Activated CD8-positive, alpha-beta memory T cell treated with anti-CD3 and anti-CD28 coated beads for 1 hour (primary cell): ENCODE measurements around the gene DNM3.

ENCODE experiments used
- DNase-seq, 2 donors: peaks; one replicate each; pipeline ENCODE4 v3.0.0-alpha.2; 2020; ENCODE audit warnings: low read depth in 1 of 2; ENCODE audit errors: extremely low read depth in 1 of 2

The DNM3 gene

GRCh38 chr1:172215006-172215405 lies 373.7 kb downstream of the DNM3 start:
- DNase-seq, result no peak

GRCh38 chr1:172219966-172220365 lies 378.7 kb downstream of the DNM3 start:
- DNase-seq, result no peak

DNA sequence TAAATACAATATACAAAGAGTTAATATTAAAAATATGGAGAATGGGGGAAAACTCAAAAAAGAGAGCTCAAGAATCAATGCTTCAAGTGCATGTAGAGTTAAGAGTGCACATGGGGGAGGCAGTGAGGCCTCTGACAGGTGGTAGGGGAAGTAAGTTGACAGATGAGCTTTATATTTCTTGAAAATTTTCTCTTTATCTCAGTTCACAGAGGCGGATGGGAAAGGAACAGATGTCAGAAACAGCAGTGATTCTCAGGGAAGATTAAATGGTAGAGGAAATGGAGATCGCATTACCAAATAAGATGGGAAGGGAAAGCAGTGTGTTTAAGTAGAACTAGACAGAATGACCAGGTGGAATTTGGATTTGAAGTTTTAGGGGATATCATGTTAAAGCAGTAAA lies 379.1 kb downstream of the DNM3 start:
- DNase-seq, result no peak

GRCh38 chr1:172221436-172221835 lies 380.1 kb downstream of the DNM3 start:
- no peak for DNase-seq

GRCh38 chr1:172224871-172225270 lies 383.6 kb downstream of the DNM3 start:
- no peak for DNase-seq

DNA sequence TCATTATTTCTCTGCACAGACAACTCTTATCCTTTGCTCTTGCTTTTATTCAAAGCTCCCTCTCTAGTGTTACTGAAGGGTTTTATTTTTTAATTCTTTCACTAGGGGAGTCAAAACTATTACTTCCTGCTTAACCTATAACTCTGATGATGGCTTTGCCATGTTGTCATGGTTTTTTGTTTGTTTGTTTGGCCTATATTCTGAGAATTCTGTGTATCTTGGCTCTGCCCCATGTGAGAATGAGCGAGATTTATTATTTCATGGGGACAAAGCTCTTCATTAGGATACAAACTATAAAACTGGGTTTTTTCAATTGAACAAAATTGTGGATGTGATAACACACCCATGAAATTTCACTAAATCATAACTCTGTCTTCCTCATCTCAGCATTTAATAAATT lies 388.6 kb downstream of the DNM3 start:
- DNase-seq, result no peak

GRCh38 chr1:172230526-172230925 lies 389.2 kb downstream of the DNM3 start:
- no peak for DNase-seq

GRCh38 chr1:172236958-172237357 lies 395.7 kb downstream of the DNM3 start:
- DNase-seq, result no peak

GRCh38 chr1:172238158-172238557 lies 396.9 kb downstream of the DNM3 start:
- DNase-seq, result no peak

DNA sequence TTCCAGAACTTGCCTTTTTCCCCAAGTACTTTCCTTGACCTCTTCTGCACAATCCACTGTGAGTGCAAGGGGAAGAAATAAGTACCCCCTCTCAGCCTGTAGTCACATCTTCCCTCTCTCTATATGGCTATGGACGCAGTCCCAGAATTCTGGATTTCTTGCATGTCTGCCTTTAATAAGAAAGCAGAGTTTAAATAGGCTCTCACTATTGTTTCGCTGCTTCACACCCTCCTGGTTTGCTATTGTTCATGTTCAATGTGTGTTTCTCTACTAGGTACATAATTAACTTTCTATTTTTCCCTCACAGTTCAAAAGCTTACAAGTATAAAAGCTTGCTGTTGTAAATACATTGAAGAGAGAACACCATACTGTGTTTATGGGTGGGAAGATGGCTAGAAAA lies 397.7 kb downstream of the DNM3 start:
- DNase-seq, result no peak

GRCh38 chr1:172239901-172240300 lies 398.6 kb downstream of the DNM3 start:
- no peak for DNase-seq

- DNase-seq, result no peak
Observed at GRCh38 chr1:172241540-172241939, 400.2 kb downstream of the DNM3 start.

DNA sequence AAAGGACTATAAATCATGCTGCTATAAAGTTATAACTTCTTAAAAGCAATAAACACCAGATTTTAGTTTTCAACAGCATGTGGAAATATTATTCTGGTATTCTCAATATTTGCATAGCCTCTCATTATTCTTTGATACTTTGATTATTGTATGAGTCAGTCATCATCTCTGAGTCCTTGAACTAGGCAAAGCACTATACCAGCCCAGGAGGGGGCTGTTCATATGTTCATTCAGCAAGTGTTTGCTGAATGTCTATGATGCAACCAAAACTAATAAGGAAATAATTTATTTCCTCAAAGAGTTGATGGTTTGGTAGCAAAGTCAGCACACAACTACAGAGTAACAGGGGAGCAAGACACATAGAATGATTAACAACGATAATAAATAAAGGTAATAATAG lies 403.6 kb downstream of the DNM3 start:
- DNase-seq, result no peak

DNA sequence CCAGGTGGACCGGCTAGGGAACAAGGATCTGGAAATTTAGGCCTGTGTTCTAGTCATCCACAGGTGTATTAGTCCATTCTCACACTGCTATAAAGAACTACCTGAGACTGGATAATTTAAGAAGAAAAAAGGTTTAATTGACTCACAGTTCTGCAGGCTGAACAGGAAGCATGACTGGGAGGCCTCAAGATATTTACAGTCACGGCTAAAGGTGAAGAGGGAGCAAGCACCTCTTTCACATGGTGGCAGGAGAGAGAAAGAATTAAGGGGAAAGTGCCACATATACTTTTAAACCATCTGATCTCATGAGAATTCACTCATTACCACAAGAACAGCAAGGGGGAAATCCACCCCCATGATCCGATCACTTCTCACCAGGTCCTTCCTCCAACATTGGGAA lies 404.5 kb downstream of the DNM3 start:
- DNase-seq, result no peak

GRCh38 chr1:172246521-172247390 lies 405.5 kb downstream of the DNM3 start:
- DNase-seq, result no peak

DNA sequence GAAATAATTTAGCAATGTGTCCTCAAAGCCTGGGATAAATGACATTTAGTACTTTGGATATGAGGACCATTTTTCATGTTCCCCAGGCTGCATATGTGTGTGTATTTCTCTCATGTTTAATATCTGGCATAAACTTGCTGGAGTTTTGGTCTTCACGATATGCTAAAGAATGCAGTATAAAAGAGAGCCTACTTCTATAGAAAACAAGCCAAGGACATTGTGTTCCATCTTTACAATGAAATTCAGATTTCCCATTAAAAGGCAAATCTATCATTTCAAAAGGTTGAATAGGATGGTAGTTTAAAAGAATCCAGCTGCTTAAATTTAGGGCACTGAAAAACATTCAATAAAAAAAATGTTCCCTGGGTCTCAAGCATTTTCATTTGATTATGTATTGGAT lies 410.2 kb downstream of the DNM3 start:
- no peak for DNase-seq

DNA sequence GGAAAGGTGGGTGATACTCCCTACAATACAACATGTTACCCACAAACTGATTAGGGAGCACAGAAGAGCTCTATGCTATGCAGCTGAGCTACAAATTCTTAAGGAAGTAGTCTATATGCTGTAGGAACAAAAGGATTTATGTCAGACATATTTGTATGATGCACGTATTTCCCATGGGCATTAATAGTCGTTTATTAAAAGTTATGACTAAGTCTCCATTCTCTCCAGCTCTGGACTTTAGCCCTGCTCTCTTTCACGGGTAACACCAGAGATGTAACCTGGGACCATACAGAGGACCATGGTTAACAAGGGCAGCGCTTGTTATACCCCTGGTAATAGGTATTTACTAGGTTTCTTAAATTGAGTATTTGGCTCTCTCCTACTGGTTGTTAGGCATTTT lies 411.0 kb downstream of the DNM3 start:
- no peak for DNase-seq

DNA sequence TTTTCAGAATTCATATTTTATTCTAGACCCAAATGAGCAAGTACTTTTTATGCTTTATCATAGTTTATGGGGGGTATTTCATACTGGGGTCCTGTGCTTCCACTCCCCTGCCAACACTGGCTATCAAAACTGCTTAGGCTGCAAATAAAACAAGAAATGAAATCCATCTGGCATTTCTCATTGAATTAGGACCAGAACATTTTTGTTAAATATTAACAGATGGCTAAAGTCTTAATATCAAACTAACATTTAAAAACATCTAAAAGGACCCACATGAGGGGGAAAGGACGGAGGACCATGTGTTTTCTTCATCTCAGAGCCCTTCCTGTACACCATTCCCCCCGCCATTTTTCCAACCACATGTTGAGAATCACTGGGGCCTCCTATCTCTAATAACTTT lies 411.7 kb downstream of the DNM3 start:
- no peak for DNase-seq

DNA sequence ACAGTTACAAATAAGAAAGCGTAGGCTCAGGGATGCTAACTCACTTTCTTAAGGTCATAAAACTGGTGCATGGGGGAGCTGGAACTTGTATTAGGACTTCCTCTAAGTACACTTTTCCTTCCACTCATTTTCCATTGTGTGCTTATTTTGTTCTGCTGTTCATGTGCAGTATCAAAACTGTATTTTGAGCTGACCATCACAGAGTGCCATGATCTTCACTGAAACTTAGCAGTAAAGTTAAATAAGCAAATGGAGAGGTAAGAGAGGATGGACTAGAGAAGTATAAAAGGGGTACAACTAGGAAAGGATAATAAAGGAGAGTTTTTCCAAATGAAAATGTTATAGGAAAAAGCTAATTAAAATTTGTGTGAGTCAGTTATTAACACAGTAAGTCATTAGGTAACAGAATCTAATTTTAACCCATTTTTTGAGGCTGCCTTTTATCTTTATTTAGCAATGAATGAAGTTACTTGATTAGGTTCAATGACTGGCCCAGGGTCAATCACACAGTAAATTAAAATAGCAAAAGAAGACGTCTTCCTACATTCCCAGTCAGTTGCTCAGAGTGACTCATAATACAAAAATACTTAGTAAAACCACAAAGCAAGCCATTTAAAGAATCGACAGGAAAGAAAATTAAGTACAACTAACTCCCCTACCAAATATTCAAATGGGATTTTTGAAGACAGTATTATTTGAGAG lies 413.4 kb downstream of the DNM3 start:
- no peak for DNase-seq

DNA sequence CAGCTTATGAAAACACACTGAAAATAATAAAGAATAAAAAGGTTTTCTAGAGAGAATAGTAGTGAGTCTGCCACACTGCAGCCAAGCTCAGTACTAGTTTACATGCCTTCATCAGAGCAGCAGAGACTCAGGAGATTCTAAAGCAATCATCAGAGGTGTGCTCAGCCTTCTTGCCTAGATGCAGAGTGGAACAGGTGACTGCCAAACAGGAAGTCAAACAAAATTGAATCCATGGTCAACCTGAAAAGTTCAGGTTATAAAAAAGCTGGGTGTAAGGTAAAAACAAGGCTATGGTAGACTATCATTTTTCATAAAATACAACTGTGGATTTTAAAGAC lies 413.9 kb downstream of the DNM3 start:
- DNase-seq, result no peak

- no peak for DNase-seq
Observed at GRCh38 chr1:172265905-172266304, 424.6 kb downstream of the DNM3 start.

- DNase-seq, result no peak
Observed at GRCh38 chr1:172266528-172267174, 425.4 kb downstream of the DNM3 start.
